ENCODE data around the gene KRTAP5-10. TPM values are rescaled to one million over a fixed set of nuclear protein-coding genes. Genes with fewer than 3 reads are reported as not detected.
"Not testable (repeated sequence)": the region's sequence is repeated elsewhere in the genome, so short reads cannot be mapped to it uniquely, and the experiment has no call there.

The KRTAP5-10 gene
- total and polyA plus RNA-seq, 4 donors: 0.15 to 0.75 TPM; not detected in 2

GRCh38 chr11:71539971-71540370 is 25.4 kb upstream of the KRTAP5-10 start:
- H3K4me1 ChIP-seq (ENCODE audit: control insufficient read depth in 1 of 2, insufficient read depth in 2 of 2, low read length in 2 of 2); H3K9me3 ChIP-seq (ENCODE audit: control insufficient read depth, low read length); ATAC-seq (ENCODE audit: low FRiP score); intact Hi-C loops (cut with DNase I); H3K27ac ChIP-seq (ENCODE audit: low read depth in 1 of 2, low read length in 2 of 2); H3K27me3 ChIP-seq (ENCODE audit: control insufficient read depth in 1 of 2, insufficient read depth in 2 of 2, low read length in 1 of 2); H3K4me3 ChIP-seq (ENCODE audit: low read length in 2 of 2); H3K36me3 ChIP-seq (ENCODE audit: control insufficient read depth in 1 of 2, insufficient read depth in 2 of 2, low read length in 1 of 2): not testable (repeated sequence)
- peak in 1 of 2 donors; percentile 25 for DNase-seq
- 82 to 89% methylated on average over 11 of the region's 11 CpGs for whole genome bisulfite sequencing, 2 donors

DNA sequence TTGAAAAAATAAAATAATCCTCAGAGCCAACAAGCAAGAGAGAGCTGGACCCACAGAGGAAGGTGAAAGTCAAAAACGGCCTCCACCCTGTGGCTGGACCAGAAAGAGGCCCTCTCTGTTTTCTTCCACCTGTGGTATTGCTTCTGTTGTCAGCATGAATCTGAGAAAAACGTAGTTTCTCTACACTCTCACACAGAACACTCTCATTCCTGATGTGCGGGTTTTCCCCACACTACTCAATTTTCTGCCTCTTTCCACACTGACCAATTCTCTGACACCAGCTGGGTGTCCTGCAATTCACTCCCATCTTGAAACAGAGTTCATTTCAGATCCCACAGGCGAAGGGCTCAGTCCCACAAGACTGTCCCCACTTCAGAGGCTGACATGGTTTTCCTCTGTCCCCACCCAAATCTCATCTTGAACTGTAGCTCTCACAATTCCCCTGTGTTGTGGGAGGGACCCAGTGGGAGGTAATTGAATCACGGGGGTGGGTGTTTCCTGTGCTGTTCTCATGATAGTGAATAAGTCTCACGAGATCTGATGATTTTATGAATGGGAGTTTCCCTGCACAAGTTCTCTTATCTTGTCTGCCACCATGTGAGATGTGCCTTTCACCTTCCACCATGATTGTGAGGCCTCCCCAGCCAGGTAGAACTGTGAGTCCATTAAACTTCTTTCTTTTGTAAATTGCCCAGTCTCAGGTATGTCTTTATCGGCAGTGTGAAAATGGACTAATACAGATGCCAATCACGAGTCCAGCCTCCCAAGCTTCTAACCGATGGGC is 24.6 kb upstream of the KRTAP5-10 start:
- intact Hi-C loops (cut with DNase I); H3K4me1 ChIP-seq (ENCODE audit: control insufficient read depth in 1 of 2, insufficient read depth in 2 of 2, low read length in 2 of 2); H3K27ac ChIP-seq (ENCODE audit: low read depth in 1 of 2, low read length in 2 of 2); H3K27me3 ChIP-seq (ENCODE audit: control insufficient read depth in 1 of 2, insufficient read depth in 2 of 2, low read length in 1 of 2); H3K9me3 ChIP-seq (ENCODE audit: control insufficient read depth, low read length); H3K4me3 ChIP-seq (ENCODE audit: low read length in 2 of 2); H3K36me3 ChIP-seq (ENCODE audit: control insufficient read depth in 1 of 2, insufficient read depth in 2 of 2, low read length in 1 of 2); ATAC-seq (ENCODE audit: low FRiP score): not testable (repeated sequence)
- DNase-seq: peak in 1 of 2 donors; percentile 11
- WGBS, 2 donors: 81 to 84% methylated on average over 9 of the region's 9 CpGs

DNA sequence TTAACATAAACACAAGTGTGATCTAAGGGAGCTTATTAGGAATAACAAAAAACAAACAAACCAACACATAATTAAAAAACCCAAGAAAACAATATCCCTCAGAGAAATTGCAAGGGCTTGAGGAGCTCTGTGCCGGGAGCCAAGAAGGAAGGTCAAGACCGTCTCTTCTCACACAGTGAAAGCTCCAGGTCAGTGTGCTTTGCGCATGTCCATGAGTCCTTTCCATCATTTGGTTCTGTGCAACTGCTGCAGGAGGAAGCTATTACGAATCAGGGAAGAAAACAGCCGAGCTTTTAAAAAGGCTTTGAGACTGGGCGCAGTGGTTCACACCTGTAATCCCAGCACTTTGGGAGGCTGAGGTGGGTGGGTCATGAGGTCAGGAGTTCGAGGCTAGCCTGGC is 23.0 kb upstream of the KRTAP5-10 start:
- WGBS, 2 donors: 86 to 88% methylated on average over 7 of the region's 7 CpGs
- Histone ChIP-seq H3K27me3 (ENCODE audit: control insufficient read depth in 1 of 2, insufficient read depth in 2 of 2, low read length in 1 of 2) (no peaks in the 10 kb centered on the region), H3K9me3 (ENCODE audit: control insufficient read depth, low read length) (peaks cover 4% of the 10 kb centered on the region), H3K27ac (ENCODE audit: low read depth in 1 of 2, low read length in 2 of 2) (no peak overlapping the region), H3K36me3 (ENCODE audit: control insufficient read depth in 1 of 2, insufficient read depth in 2 of 2, low read length in 1 of 2) (no peaks in the 10 kb centered on the region), H3K4me3 (ENCODE audit: low read length in 2 of 2) (no peak overlapping the region), H3K4me1 (ENCODE audit: control insufficient read depth in 1 of 2, insufficient read depth in 2 of 2, low read length in 2 of 2) (no peaks in the 10 kb centered on the region)
- intact Hi-C loops (cut with DNase I): no loop called here
- DNase-seq (peak in 1 of 2 donors; percentile 5), ATAC-seq (ENCODE audit: low FRiP score) (no peak)

DNA sequence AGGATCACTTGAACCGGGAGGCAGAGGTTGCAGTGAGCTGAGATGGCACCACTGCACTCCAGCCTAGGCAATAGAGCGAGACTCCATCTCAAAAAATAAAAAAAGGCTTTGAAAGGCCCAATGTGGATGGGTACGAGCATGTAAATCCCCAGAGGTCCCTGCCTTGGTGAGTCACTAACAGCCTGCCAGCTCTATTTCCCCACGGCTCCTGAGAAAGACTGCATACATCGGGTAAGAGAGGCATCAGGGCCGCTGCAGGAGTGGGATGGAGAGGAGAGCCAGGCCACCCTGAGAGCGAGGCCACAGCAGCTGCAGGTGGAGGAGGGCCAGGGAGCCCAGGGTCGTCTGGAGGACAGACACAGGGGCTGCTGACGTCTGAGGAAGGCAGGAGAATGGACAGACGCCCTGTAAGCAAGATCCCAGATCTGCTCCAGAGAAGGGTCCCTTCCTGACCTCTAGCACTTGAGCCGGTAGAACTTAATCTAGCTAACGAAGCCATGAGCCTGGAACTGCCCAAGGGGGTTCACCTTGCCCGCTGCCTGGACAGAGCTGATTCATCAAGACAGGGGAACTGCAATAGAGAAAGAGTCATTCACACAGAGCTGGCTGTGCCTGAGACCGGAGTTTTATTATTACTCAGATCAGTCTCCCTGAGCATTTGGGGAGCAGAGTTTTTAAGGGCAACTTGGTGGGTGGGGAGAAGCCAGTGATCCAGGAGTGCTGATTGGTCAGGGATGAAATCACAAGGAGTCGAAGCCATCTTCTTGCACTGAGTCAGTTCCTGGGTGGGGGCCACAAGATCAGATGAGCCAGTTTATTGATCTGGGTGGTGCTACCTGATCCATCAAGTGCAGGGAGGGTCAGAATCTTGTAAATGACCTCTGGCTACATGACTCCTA is 22.2 kb upstream of the KRTAP5-10 start:
- ATAC-seq (ENCODE audit: low FRiP score): no peak
- Histone ChIP-seq H3K9me3 (ENCODE audit: control insufficient read depth, low read length) (peaks cover 4% of the 10 kb centered on the region), H3K27ac (ENCODE audit: low read depth in 1 of 2, low read length in 2 of 2) (no peak overlapping the region), H3K4me3 (ENCODE audit: low read length in 2 of 2) (no peak overlapping the region), H3K36me3 (ENCODE audit: control insufficient read depth in 1 of 2, insufficient read depth in 2 of 2, low read length in 1 of 2) (no peaks in the 10 kb centered on the region), H3K27me3 (ENCODE audit: control insufficient read depth in 1 of 2, insufficient read depth in 2 of 2, low read length in 1 of 2) (no peaks in the 10 kb centered on the region), H3K4me1 (ENCODE audit: control insufficient read depth in 1 of 2, insufficient read depth in 2 of 2, low read length in 2 of 2) (no peaks in the 10 kb centered on the region)
- WGBS, 2 donors: 61 to 63% methylated on average over 15 of the region's 15 CpGs
- DNase-seq: peak in 1 of 2 donors; percentile 45
- intact Hi-C loops (cut with DNase I): no loop called here

- intact Hi-C loops (cut with DNase I): no loop called here
- no peaks in the 10 kb centered on the region for H3K27me3 ChIP-seq (ENCODE audit: control insufficient read depth in 1 of 2, insufficient read depth in 2 of 2, low read length in 1 of 2)
- no peak overlapping the region for H3K4me3 ChIP-seq (ENCODE audit: low read length in 2 of 2)
- H3K9me3 ChIP-seq (ENCODE audit: control insufficient read depth, low read length): peaks cover 4% of the 10 kb centered on the region
- no peaks in the 10 kb centered on the region for H3K4me1 ChIP-seq (ENCODE audit: control insufficient read depth in 1 of 2, insufficient read depth in 2 of 2, low read length in 2 of 2)
- DNase-seq (peak in 1 of 2 donors; percentile 28), ATAC-seq (ENCODE audit: low FRiP score) (no peak)
- H3K36me3 ChIP-seq (ENCODE audit: control insufficient read depth in 1 of 2, insufficient read depth in 2 of 2, low read length in 1 of 2): no peaks in the 10 kb centered on the region
- 27 to 38% methylated on average over 8 of the region's 8 CpGs for WGBS, 2 donors
- H3K27ac ChIP-seq (ENCODE audit: low read depth in 1 of 2, low read length in 2 of 2): no peak overlapping the region
Measured at GRCh38 chr11:71543866-71544265, 21.5 kb upstream of the KRTAP5-10 start.

- ATAC-seq (ENCODE audit: low FRiP score) (no peak), DNase-seq (no peak)
- no peaks in the 10 kb centered on the region for H3K36me3 ChIP-seq (ENCODE audit: control insufficient read depth in 1 of 2, insufficient read depth in 2 of 2, low read length in 1 of 2)
- no peak overlapping the region for H3K27ac ChIP-seq (ENCODE audit: low read depth in 1 of 2, low read length in 2 of 2)
- WGBS, 2 donors: 81% methylated on average over 6 of the region's 6 CpGs
- intact Hi-C loops (cut with DNase I): no loop called here
- H3K9me3 ChIP-seq (ENCODE audit: control insufficient read depth, low read length): peaks cover 4% of the 10 kb centered on the region
- H3K4me3 ChIP-seq (ENCODE audit: low read length in 2 of 2): no peak overlapping the region
- H3K4me1 ChIP-seq (ENCODE audit: control insufficient read depth in 1 of 2, insufficient read depth in 2 of 2, low read length in 2 of 2): no peaks in the 10 kb centered on the region
- no peaks in the 10 kb centered on the region for H3K27me3 ChIP-seq (ENCODE audit: control insufficient read depth in 1 of 2, insufficient read depth in 2 of 2, low read length in 1 of 2)
Measured at GRCh38 chr11:71544525-71545214, 20.7 kb upstream of the KRTAP5-10 start.

DNA sequence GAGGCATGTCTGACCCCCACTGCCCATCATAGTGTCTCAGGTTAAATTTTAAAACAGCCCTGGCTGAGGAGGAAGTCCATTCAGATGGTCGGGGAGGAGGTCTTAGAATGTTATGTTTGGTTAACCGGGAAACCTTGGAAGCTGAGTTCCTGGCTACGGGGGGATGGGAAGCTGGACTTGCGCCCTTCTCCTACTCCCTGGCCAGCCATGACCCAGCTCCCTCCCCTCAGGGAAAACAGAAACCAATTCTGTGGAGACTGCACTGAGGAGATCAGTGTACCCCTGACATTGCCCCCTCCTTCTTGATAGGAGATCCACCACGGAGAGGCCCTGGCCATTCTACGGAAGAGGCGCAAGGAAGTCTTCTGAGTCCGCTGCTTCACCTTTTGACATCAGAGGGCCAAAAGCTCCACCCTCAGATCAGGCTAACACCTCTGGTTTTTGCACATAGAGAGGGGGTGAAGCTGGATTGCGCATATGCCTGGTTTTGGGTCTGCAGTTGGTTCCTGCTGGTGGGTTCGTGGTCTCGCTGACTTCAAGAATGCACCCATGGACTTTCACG is 19.9 kb upstream of the KRTAP5-10 start:
- no peak overlapping the region for H3K27ac ChIP-seq (ENCODE audit: low read depth in 1 of 2, low read length in 2 of 2)
- peak in 1 of 2 donors; percentile 21 for DNase-seq
- no peak overlapping the region for H3K4me3 ChIP-seq (ENCODE audit: low read length in 2 of 2)
- 83 to 85% methylated on average over 12 of the region's 12 CpGs for WGBS, 2 donors
- no peak for ATAC-seq (ENCODE audit: low FRiP score)
- H3K4me1 ChIP-seq (ENCODE audit: control insufficient read depth in 1 of 2, insufficient read depth in 2 of 2, low read length in 2 of 2): no peaks in the 10 kb centered on the region
- H3K9me3 ChIP-seq (ENCODE audit: control insufficient read depth, low read length): peaks cover 4% of the 10 kb centered on the region
- H3K36me3 ChIP-seq (ENCODE audit: control insufficient read depth in 1 of 2, insufficient read depth in 2 of 2, low read length in 1 of 2): no peaks in the 10 kb centered on the region
- intact Hi-C loops (cut with DNase I): no loop called here
- no peaks in the 10 kb centered on the region for H3K27me3 ChIP-seq (ENCODE audit: control insufficient read depth in 1 of 2, insufficient read depth in 2 of 2, low read length in 1 of 2)

- H3K27me3 ChIP-seq (ENCODE audit: control insufficient read depth in 1 of 2, insufficient read depth in 2 of 2, low read length in 1 of 2): no peaks in the 10 kb centered on the region
- DNase-seq (peak in 1 of 2 donors; percentile 24), ATAC-seq (ENCODE audit: low FRiP score) (no peak)
- WGBS, 2 donors: 61 to 71% methylated on average over 5 of the region's 5 CpGs
- no peaks in the 10 kb centered on the region for H3K36me3 ChIP-seq (ENCODE audit: control insufficient read depth in 1 of 2, insufficient read depth in 2 of 2, low read length in 1 of 2)
- no peaks in the 10 kb centered on the region for H3K4me1 ChIP-seq (ENCODE audit: control insufficient read depth in 1 of 2, insufficient read depth in 2 of 2, low read length in 2 of 2)
- H3K9me3 ChIP-seq (ENCODE audit: control insufficient read depth, low read length): peaks cover 4% of the 10 kb centered on the region
- no peak within 1 kb of the TSS for H3K27ac ChIP-seq (ENCODE audit: low read depth in 1 of 2, low read length in 2 of 2)
- H3K4me3 ChIP-seq (ENCODE audit: low read length in 2 of 2): no peak within 1 kb of the TSS
- intact Hi-C loops (cut with DNase I): no loop called here
Measured at GRCh38 chr11:71548120-71548519, 17.2 kb upstream of the KRTAP5-10 start, which contains the start of gene KRTAP5-9. Gene KRTAP5-9, plus strand, starts transcription at chr11:71548420. Its CDS starts 238 bp downstream, at chr11:71548658.
